Sigmoid colon (tissue), 7 donors: Measurements from ENCODE around the gene ING3. TPM values are rescaled to one million over a fixed set of nuclear protein-coding genes. Genes with fewer than 3 reads are reported as not detected.
A peak's percentile ranks its signal among the peaks of the same experiment; 100 is the strongest.

Source experiments
- DNase-seq: peaks from one replicate; pipeline ENCODE4 v3.0.0-alpha.2; 2019
- H3K27ac ChIP-seq, 4 donors: fragments of 200-600 bp; sonication (generic); one replicate each; pipeline ENCODE4 v1.5.1; 2016 to 2019; ENCODE audit warnings: mild to moderate bottlenecking in 1 of 4
- H3K27me3 ChIP-seq, 3 donors: fragments of 200-600 bp; sonication (generic); one replicate each; pipeline ENCODE4 v1.5.1; 2019; ENCODE audit warnings: mild to moderate bottlenecking in 1 of 3
- H3K36me3 ChIP-seq, 4 donors: fragments of 200-600 bp; sonication (generic); one replicate each; pipeline ENCODE4 v1.5.1; 2016 to 2019
- H3K4me1 ChIP-seq, 4 donors: fragments of 200-600 bp; sonication (generic); one replicate each; pipeline ENCODE4 v1.5.1; 2017 to 2019
- H3K4me3 ChIP-seq, 4 donors: fragments of 200-600 bp; sonication (generic); one replicate each; pipeline ENCODE4 v1.5.1; 2017 to 2019; ENCODE audit warnings: mild to moderate bottlenecking in 2 of 4, moderate library complexity in 1 of 4
- H3K9me3 ChIP-seq, 4 donors: fragments of 200-600 bp in 3 of 4; sonication (generic) in 3 of 4; one replicate each; pipeline versions ENCODE4 v1.5.1 to v1.6.1; 2013 to 2019
- EP300 ChIP-seq, 4 donors: sonication (generic); formaldehyde crosslinking; IDR thresholded peaks; one replicate each; pipeline ENCODE4 v1.6.1; 2017; ENCODE audit warnings: antibody characterized with exemption in 4 of 4
- POLR2A ChIP-seq, 2 donors: fragments of 450-650 bp; IDR thresholded peaks; one replicate each; pipeline ENCODE4 v1.6.1; 2016; ENCODE audit warnings: antibody characterized with exemption in 2 of 2, mild to moderate bottlenecking in 2 of 2, moderate library complexity in 2 of 2
- POLR2AphosphoS5 ChIP-seq, 4 donors: sonication (generic); formaldehyde crosslinking; IDR thresholded peaks; one replicate each; pipeline ENCODE4 v1.6.1; 2017; ENCODE audit warnings: antibody characterized with exemption in 4 of 4
- WGBS, 2 donors: extraction: QIAGEN DNeasy Blood & Tissue Kit; methylation state at CpG; one replicate each; pipeline ENCODE4 v1.1.7; 2013; 5-methylcytosine and 5-hydroxymethylcytosine counted together
- intact Hi-C: fragments of 100-400 bp; cut with DNase I; formaldehyde crosslinking; loops from one replicate; pipeline ENCODE4 v1.15.1; 2023
- polyA plus RNA-seq, 3 donors: library from polyadenylated mRNA; stranded (reverse); fragments of 200-250 nt; gene quantifications; one replicate each; pipeline ENCODE4 v1.2.3, GENCODE V29; 2013
- total RNA-seq, 4 donors: library from RNA; depleted of rRNA; stranded (reverse); fragments of >200 nt; gene quantifications; one replicate each; pipeline ENCODE4 v1.1.0, GENCODE V29; 2016
- TF ChIP-seq, protein P1 (sequence below), 4 experiments: fragments of 450-650 bp in 3 of 4; fragments of 200-600 bp in 1 of 4; IDR thresholded peaks; one replicate each; pipeline ENCODE4 v1.5.1; 2016 to 2019; ENCODE audit warnings: antibody characterized with exemption in 4 of 4, mild to moderate bottlenecking in 3 of 4, moderate library complexity in 2 of 4
- donor health status: healthy with polysubstance abuse.
- donor health status: Bipolar disorder and iron deficiency.
- donor health status: healthy.

The ING3 gene
- total and polyA plus RNA-seq, 7 donors, result 9.6 to 33.1 (median 16.6) TPM

DNA sequence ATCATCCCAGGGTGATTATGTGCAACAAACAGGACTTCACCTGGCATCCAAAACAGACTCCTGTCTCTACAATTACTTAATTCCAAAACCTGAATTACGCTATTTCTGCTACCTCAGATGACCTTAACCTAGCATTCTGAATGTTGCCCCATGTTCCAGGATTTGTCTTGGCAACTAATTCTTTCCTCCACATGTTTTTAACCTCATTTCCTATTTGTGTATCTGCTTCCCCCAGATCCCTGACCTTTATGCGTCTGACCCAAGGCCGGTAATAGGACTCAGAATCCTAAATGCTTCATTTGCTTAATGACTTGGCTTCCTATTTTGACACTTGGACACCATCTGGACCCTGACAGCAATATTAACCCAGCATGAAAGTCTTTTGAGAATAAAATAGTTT is 8.7 kb upstream of the ING3 start:
- WGBS, 2 donors, result 61 to 62% methylated on average over 3 of the region's 3 CpGs

DNA sequence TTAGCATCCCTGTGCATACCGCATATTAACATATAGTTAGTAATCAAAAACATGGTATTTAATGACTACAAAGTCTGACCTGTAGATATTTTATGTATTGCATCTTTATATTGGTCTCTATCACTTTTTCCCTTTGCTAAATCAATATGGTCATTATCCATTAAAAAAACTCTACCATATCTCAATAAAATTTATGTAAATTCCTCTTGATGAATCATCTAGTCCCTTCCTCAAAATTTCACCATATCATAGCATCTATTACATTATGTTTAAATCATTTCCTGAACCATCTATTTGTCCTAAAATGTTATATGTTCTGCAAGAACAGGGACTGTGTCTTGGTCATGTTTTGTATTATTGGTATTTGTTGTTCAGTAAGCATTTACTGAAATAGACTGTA is 7.7 kb upstream of the ING3 start:
- peak overlapping the region in 1 of 4 donors; percentile 22 for H3K27ac ChIP-seq
- 95 to 100% methylated on average over 1 of the region's 1 CpG for WGBS, 2 donors
- no peaks in the 10 kb centered on the region for H3K9me3 ChIP-seq
- H3K4me3 ChIP-seq, result no peak overlapping the region
- no peak for DNase-seq
- peaks cover 0 to 42% (median 8%) of the 10 kb centered on the region in 4 donors for H3K4me1 ChIP-seq
- intact Hi-C loops, result loop anchor here (5.0 kb wide), 1 partner anchor 141 kb away; no protein-coding TSS in a partner anchor
- H3K36me3 ChIP-seq, result no peaks in the 10 kb centered on the region
- TF ChIP-seq, protein P1, sequence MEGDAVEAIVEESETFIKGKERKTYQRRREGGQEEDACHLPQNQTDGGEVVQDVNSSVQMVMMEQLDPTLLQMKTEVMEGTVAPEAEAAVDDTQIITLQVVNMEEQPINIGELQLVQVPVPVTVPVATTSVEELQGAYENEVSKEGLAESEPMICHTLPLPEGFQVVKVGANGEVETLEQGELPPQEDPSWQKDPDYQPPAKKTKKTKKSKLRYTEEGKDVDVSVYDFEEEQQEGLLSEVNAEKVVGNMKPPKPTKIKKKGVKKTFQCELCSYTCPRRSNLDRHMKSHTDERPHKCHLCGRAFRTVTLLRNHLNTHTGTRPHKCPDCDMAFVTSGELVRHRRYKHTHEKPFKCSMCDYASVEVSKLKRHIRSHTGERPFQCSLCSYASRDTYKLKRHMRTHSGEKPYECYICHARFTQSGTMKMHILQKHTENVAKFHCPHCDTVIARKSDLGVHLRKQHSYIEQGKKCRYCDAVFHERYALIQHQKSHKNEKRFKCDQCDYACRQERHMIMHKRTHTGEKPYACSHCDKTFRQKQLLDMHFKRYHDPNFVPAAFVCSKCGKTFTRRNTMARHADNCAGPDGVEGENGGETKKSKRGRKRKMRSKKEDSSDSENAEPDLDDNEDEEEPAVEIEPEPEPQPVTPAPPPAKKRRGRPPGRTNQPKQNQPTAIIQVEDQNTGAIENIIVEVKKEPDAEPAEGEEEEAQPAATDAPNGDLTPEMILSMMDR (IDR thresholded peaks at IDR 0.05), result no peak
- TF ChIP-seq EP300 (IDR thresholded peaks at IDR 0.05), result no peak
- TF ChIP-seq POLR2A (IDR thresholded peaks at IDR 0.05), result no peak
- TF ChIP-seq POLR2AphosphoS5 (IDR thresholded peaks at IDR 0.05), result no peak
- H3K27me3 ChIP-seq, result no peaks in the 10 kb centered on the region

More for the DNA sequence above, 8.7 kb upstream of the ING3 start:
- Histone ChIP-seq H3K27ac (peak overlapping the region in 2 of 4 donors; percentile 2 to 5), H3K36me3 (no peaks in the 10 kb centered on the region), H3K4me1 (peaks cover 0 to 42% (median 8%) of the 10 kb centered on the region in 4 donors), H3K9me3 (no peaks in the 10 kb centered on the region), H3K4me3 (no peak overlapping the region), H3K27me3 (no peaks in the 10 kb centered on the region)
- intact Hi-C loops, result loop anchor here (5.0 kb wide), 1 partner anchor 140 kb away; no protein-coding TSS in a partner anchor
- TF ChIP-seq, protein P1 (IDR thresholded peaks at IDR 0.05), result no peak
- TF ChIP-seq POLR2AphosphoS5 (IDR thresholded peaks at IDR 0.05), result peak in 2 of 4 donors; percentile 42 to 45
- no peak for DNase-seq

DNA sequence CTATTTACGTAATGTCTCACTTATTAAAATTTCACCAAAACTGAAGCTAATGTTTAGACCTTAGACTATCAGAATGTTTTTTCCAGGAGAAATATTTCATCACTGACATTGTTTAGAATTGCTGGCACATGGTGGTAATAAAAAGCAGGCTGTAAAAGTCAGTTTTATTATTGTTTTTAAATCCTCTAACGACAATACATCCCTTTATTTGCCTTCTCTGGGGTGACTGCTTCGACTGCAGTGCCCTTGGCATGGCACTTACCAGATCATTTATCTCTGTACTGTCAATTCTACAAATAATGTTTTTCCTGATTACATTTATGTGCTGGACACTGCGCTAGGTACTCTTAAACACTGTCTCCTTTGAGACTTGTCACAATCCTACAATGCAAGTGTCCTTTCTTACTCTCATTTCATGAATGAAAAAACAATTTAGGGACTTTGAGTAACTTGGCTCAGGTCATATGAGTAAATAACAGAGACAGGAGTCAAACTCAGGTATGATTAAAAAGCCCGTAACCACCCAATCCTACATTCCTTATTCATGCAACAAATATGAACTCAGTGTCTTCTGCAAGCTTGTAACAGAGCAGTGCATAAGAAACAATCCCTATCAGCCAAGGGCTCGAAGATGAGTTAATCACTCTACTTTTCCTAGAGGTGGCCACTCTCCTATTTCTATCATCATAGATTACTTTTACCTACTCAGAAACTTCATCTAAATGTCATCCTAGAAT is 5.6 kb upstream of the ING3 start:
- peak in 1 of 4 donors; percentile 4 for TF ChIP-seq EP300 (IDR thresholded peaks at IDR 0.05)
- TF ChIP-seq POLR2AphosphoS5 (IDR thresholded peaks at IDR 0.05), result peak in 3 of 4 donors; percentile 40 to 60 (median 49)
- TF ChIP-seq, protein P1 (IDR thresholded peaks at IDR 0.05), result no peak
- no peak for TF ChIP-seq POLR2A (IDR thresholded peaks at IDR 0.05)
- peaks cover 0 to 40% (median 12%) of the 10 kb centered on the region in 4 donors for H3K4me1 ChIP-seq

DNA sequence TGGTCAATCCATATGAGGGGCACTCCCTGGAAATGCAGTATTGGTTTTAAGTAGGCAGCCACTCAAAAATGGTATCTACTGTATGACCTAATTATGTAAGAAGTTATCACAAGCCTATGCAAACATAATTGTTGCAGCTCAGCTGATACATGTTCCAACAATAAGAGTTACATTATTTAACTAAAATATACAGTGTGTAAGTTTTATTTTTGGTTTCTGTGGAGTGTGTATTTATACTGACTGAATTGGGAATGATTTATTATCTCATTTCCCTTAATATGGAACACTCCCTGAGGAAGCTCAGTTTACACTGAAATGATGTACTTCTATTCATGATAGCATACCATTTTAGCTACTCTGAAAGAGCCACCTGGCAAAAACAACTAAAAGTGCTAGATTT is 2.6 kb upstream of the ING3 start:
- intact Hi-C loops, result loop anchor here (5.0 kb wide), 1 partner anchor 221 kb away; no protein-coding TSS in a partner anchor
- Histone ChIP-seq H3K27ac (no peak overlapping the region), H3K36me3 (no peaks in the 10 kb centered on the region), H3K9me3 (no peaks in the 10 kb centered on the region), H3K4me1 (peaks cover 0 to 59% (median 19%) of the 10 kb centered on the region in 4 donors), H3K4me3 (no peak overlapping the region), H3K27me3 (no peaks in the 10 kb centered on the region)
- TF ChIP-seq, protein P1 (IDR thresholded peaks at IDR 0.05), result no peak
- TF ChIP-seq EP300 (IDR thresholded peaks at IDR 0.05) (no peak), POLR2A (IDR thresholded peaks at IDR 0.05) (no peak), POLR2AphosphoS5 (IDR thresholded peaks at IDR 0.05) (no peak)
- DNase-seq, result no peak

More for the DNA sequence above, 5.6 kb upstream of the ING3 start:
- Histone ChIP-seq H3K9me3 (no peaks in the 10 kb centered on the region), H3K36me3 (no peaks in the 10 kb centered on the region), H3K27me3 (no peaks in the 10 kb centered on the region), H3K27ac (peak overlapping the region in 3 of 4 donors; percentile 32 to 37 (median 35)), H3K4me3 (no peak overlapping the region)
- intact Hi-C loops, result loop anchor here (5.0 kb wide), 2 partner anchors 143 to 218 kb away; no protein-coding TSS in a partner anchor
- no peak for DNase-seq
- 13 to 54% methylated on average over 6 of the region's 6 CpGs for WGBS, 2 donors
